ENCODE measurements around the gene ARL5A.

DNA sequence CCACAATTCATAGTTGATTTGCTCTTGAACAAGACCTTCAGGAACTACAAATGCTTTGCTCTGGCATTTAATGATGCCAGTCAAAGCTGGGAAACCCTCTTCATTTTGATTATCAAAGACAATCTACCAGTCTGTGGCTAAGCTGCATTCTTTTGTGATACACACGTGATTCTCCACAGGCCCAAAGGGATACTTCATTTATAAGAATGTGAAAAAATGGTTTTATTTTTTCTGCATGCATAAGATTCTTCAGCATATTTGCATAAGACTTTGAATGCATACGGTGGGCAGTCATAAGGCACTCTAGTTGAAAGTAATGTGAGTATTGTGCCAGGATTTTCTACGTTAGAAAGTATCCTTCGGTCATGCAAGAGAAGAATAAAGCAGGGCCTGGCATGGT lies 33.0 kb upstream of the ARL5A start:
- TF ChIP-seq, protein P1, sequence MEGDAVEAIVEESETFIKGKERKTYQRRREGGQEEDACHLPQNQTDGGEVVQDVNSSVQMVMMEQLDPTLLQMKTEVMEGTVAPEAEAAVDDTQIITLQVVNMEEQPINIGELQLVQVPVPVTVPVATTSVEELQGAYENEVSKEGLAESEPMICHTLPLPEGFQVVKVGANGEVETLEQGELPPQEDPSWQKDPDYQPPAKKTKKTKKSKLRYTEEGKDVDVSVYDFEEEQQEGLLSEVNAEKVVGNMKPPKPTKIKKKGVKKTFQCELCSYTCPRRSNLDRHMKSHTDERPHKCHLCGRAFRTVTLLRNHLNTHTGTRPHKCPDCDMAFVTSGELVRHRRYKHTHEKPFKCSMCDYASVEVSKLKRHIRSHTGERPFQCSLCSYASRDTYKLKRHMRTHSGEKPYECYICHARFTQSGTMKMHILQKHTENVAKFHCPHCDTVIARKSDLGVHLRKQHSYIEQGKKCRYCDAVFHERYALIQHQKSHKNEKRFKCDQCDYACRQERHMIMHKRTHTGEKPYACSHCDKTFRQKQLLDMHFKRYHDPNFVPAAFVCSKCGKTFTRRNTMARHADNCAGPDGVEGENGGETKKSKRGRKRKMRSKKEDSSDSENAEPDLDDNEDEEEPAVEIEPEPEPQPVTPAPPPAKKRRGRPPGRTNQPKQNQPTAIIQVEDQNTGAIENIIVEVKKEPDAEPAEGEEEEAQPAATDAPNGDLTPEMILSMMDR (IDR thresholded peaks at IDR 0.05): no peak
- TF ChIP-seq POLR2A (IDR thresholded peaks at IDR 0.05; ENCODE audit: low read depth): no peak

All from esophagus muscularis mucosa (tissue), 3 donors.